Smooth muscle cell (in vitro differentiated cells): ENCODE measurements around the gene KIF19. TPM values are rescaled to one million over a fixed set of nuclear protein-coding genes. Genes with fewer than 3 reads are reported as not detected.
"Not testable (repeated sequence)": the region's sequence is repeated elsewhere in the genome, so short reads cannot be mapped to it uniquely, and the experiment has no call there.

Source experiments
- DNase-seq: peaks from one replicate; lab custom pipeline; 2025; ENCODE audit not compliant: unreplicated experiment; lab: John Stamatoyannopoulos, UW
- H2AFZ ChIP-seq: fragments of 200-600 bp; sonication (generic); 2 replicates; pipeline ENCODE4 v1.6.0; 2016; ENCODE audit warnings: antibody characterized with exemption, low read depth, mild to moderate bottlenecking
- H3F3A ChIP-seq: fragments of 200-600 bp; sonication (generic); 2 replicates; pipeline ENCODE4 v1.6.0; 2017; ENCODE audit warnings: antibody characterized with exemption, low read depth
- H3K27ac ChIP-seq: fragments of 200-600 bp; sonication (generic); 2 replicates; pipeline ENCODE4 v1.5.1; 2016; ENCODE audit warnings: low read depth, mild to moderate bottlenecking
- H3K27me3 ChIP-seq: fragments of 200-600 bp; sonication (generic); 2 replicates; pipeline ENCODE4 v1.6.1; 2016; ENCODE audit warnings: low read depth, mild to moderate bottlenecking
- H3K36me3 ChIP-seq: fragments of 200-600 bp; sonication (generic); 2 replicates; pipeline ENCODE4 v1.5.1; 2016; ENCODE audit warnings: low read depth
- H3K4me1 ChIP-seq: fragments of 200-600 bp; sonication (generic); 2 replicates; pipeline ENCODE4 v1.5.1; 2016; ENCODE audit warnings: low read depth
- H3K4me2 ChIP-seq: fragments of 200-600 bp; sonication (generic); 2 replicates; pipeline ENCODE4 v1.6.0; 2016; ENCODE audit warnings: mild to moderate bottlenecking
- H3K4me3 ChIP-seq: fragments of 200-600 bp; sonication (generic); 2 replicates; pipeline ENCODE4 v1.5.1; 2016; ENCODE audit warnings: mild to moderate bottlenecking
- H3K79me2 ChIP-seq: fragments of 200-600 bp; sonication (generic); 2 replicates; pipeline ENCODE4 v1.6.0; 2016; ENCODE audit warnings: low read depth, mild to moderate bottlenecking
- H3K9ac ChIP-seq: fragments of 200-600 bp; sonication (generic); 2 replicates; pipeline ENCODE4 v1.6.0; 2016; ENCODE audit warnings: low read depth
- H3K9me3 ChIP-seq: fragments of 200-600 bp; sonication (generic); replicated peaks from 2 replicates; pipeline ENCODE4 v1.5.1; 2016; ENCODE audit warnings: low read depth
- H4K20me1 ChIP-seq: fragments of 200-600 bp; sonication (generic); 2 replicates; pipeline ENCODE4 v1.6.0; 2016; ENCODE audit warnings: low read depth
- WGBS: methylation state at CpG from one replicate; pipeline ENCODE4 v1.1.7; 2016; ENCODE audit warnings: low lambda C conversion rate; 5-methylcytosine and 5-hydroxymethylcytosine counted together
- polyA plus RNA-seq: library from polyadenylated mRNA; unstranded; fragments of >200 nt; fragmentation: Nextera tagmentation; extraction: Ambion mirVana; gene quantifications from 2 replicates; pipeline ENCODE4 v1.2.1, GENCODE V29; 2016
- total RNA-seq: library from RNA; depleted of rRNA; stranded (reverse); fragments of >200 nt; gene quantifications from 2 replicates; pipeline ENCODE4 v1.2.3, GENCODE V29; 2014
- TF ChIP-seq, protein P1 (sequence below): fragments of 200-600 bp; sonication (generic); IDR thresholded peaks from 2 replicates; pipeline ENCODE4 v1.5.1; 2017; ENCODE audit warnings: borderline replicate concordance, mild to moderate bottlenecking, antibody characterized with exemption; ENCODE audit not compliant: insufficient read depth, poor library complexity, severe bottlenecking

The KIF19 gene
- total and polyA plus RNA-seq, 2 experiments from 2014 or later, result not detected

DNA sequence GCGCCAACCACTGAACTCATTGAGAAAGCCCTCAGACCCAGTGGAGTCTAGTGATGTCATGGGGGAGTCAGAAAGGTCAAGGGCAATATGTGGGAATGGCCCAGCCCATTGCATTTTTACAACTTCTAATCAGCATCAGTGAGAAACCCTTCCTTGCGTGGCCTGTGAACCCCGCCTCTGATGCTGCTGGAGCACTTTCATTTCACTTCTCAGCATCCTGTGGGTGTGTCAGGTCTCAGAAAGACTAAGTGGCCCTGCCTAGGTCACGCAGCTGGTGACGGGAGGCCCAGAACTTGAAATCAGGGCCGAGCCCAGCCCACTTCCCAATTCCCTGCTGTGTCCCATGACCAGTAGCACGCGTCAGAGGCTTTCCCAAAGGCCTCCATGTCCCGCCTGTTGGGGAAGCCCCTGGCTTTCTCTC is 45.9 kb upstream of the KIF19 start:
- H4K20me1 ChIP-seq, result no peaks in the 10 kb centered on the region
- no peak overlapping the region for H3K9ac ChIP-seq
- H2AFZ ChIP-seq, result no peak overlapping the region
- no peak overlapping the region for H3K4me2 ChIP-seq
- H3F3A ChIP-seq, result no peaks in the 10 kb centered on the region
- peaks cover 21% of the 10 kb centered on the region for H3K27me3 ChIP-seq
- TF ChIP-seq, protein P1, sequence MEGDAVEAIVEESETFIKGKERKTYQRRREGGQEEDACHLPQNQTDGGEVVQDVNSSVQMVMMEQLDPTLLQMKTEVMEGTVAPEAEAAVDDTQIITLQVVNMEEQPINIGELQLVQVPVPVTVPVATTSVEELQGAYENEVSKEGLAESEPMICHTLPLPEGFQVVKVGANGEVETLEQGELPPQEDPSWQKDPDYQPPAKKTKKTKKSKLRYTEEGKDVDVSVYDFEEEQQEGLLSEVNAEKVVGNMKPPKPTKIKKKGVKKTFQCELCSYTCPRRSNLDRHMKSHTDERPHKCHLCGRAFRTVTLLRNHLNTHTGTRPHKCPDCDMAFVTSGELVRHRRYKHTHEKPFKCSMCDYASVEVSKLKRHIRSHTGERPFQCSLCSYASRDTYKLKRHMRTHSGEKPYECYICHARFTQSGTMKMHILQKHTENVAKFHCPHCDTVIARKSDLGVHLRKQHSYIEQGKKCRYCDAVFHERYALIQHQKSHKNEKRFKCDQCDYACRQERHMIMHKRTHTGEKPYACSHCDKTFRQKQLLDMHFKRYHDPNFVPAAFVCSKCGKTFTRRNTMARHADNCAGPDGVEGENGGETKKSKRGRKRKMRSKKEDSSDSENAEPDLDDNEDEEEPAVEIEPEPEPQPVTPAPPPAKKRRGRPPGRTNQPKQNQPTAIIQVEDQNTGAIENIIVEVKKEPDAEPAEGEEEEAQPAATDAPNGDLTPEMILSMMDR, result no peak
- DNase-seq, result no peak
- no peaks in the 10 kb centered on the region for H3K79me2 ChIP-seq
- H3K4me3 ChIP-seq, result no peak overlapping the region
- no peaks in the 10 kb centered on the region for H3K9me3 ChIP-seq
- H3K36me3 ChIP-seq, result no peaks in the 10 kb centered on the region
- H3K27ac ChIP-seq, result no peak overlapping the region
- WGBS, result 87% methylated on average over 9 of the region's 9 CpGs
- peaks cover 10% of the 10 kb centered on the region for H3K4me1 ChIP-seq

DNA sequence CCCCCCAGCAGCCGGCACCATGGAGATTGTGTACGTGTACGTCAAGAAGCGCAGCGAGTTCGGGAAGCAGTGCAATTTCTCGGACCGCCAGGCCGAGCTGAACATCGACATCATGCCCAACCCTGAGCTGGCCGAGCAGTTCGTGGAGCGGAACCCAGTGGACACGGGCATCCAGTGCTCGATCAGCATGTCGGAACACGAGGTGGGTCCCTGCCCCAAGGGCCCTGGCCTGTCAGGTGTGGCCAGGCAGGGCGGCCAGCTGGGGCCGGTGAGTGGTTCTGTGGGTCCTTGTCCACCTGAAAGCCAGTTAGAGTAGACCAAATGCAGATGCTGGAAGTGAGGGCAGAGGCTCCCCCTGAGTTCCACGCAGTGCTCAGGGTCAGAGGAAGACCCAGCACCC is 44.2 kb upstream of the KIF19 start:
- Histone ChIP-seq H3K36me3 (no peaks in the 10 kb centered on the region), H3K9me3 (no peaks in the 10 kb centered on the region), H3K4me2 (no peak overlapping the region), H3K4me3 (no peak overlapping the region), H3K9ac (no peak overlapping the region), H3F3A (no peaks in the 10 kb centered on the region), H3K27ac (no peak overlapping the region), H3K79me2 (no peaks in the 10 kb centered on the region), H3K4me1 (peaks cover 3% of the 10 kb centered on the region), H2AFZ (no peak overlapping the region), H3K27me3 (peaks cover 19% of the 10 kb centered on the region), H4K20me1 (no peaks in the 10 kb centered on the region)
- WGBS, result 94% methylated on average over 18 of the region's 20 CpGs
- DNase-seq, result no peak
- TF ChIP-seq, protein P1, result no peak

DNA sequence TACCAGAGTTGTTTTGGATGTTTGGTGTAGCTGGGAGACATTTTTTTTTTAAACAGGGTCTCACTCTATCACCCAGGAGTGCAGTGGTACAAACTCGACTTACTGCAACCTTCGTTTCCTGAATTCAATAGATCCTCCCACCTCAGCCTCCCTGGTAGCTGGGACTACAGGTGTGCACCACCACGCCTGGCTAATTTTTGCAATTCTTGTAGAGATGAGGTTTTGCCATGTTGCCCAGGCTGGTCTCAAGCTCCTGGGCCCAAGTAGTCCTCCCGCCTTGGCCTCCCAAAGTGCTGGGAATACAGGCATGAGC is 43.8 kb upstream of the KIF19 start:
- H3K9ac ChIP-seq, H2AFZ ChIP-seq, H4K20me1 ChIP-seq, H3K4me3 ChIP-seq, H3K4me2 ChIP-seq, H3K36me3 ChIP-seq, H3F3A ChIP-seq, H3K27ac ChIP-seq, H3K4me1 ChIP-seq, H3K9me3 ChIP-seq, H3K79me2 ChIP-seq, DNase-seq: not testable (repeated sequence)
- 97% methylated on average over 4 of the region's 4 CpGs for WGBS
- peaks cover 19% of the 10 kb centered on the region for H3K27me3 ChIP-seq

DNA sequence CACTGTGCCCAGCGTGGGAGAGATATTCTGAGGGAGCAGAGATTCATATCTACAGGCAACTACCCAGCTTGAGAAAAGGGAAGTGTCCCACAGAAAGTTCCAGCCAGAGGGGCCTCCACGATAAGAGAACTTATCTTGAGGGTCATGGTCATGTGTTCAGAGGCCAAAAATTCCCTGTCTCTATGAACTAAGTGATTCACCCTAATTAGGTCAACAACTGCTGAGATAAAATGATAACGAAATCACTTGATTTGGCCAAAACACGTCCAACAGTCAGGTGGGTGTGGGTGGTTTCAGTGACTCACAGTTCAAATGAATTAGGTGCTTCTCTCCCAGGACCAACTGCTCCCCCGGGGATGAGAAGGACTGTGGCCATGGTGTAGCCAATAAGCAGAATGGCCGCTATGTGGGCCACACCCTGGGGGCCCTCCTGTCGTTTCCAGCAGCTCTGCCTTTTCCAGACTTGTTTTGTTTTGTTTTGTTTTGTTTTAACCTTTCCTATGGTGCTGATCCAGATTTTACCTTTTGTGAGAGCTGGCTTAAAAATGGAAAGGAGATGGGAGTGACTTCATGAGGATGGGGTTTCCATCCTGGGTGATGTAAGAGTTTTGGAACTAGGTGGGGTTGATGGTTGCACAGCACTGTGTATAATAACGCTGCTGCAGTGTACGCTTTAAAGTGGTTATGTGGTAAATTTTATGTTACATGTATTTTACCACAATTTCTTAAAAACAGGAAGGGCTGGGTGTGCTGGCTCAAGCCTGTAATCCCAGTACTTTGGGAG is 43.2 kb upstream of the KIF19 start:
- DNase-seq, result no peak
- TF ChIP-seq, protein P1, result no peak
- H3K79me2 ChIP-seq, result no peaks in the 10 kb centered on the region
- no peak overlapping the region for H3K9ac ChIP-seq
- no peaks in the 10 kb centered on the region for H4K20me1 ChIP-seq
- H3K36me3 ChIP-seq, result no peaks in the 10 kb centered on the region
- 58% methylated on average over 9 of the region's 9 CpGs for WGBS
- H3F3A ChIP-seq, result no peaks in the 10 kb centered on the region
- no peaks in the 10 kb centered on the region for H3K4me1 ChIP-seq
- H3K27me3 ChIP-seq, result peaks cover 19% of the 10 kb centered on the region
- no peak overlapping the region for H3K27ac ChIP-seq
- no peak overlapping the region for H3K4me3 ChIP-seq
- H2AFZ ChIP-seq, result no peak overlapping the region
- no peak overlapping the region for H3K4me2 ChIP-seq
- no peaks in the 10 kb centered on the region for H3K9me3 ChIP-seq
